ENCODE results near the gene RAPGEF3.

Gene RAPGEF3

DNA sequence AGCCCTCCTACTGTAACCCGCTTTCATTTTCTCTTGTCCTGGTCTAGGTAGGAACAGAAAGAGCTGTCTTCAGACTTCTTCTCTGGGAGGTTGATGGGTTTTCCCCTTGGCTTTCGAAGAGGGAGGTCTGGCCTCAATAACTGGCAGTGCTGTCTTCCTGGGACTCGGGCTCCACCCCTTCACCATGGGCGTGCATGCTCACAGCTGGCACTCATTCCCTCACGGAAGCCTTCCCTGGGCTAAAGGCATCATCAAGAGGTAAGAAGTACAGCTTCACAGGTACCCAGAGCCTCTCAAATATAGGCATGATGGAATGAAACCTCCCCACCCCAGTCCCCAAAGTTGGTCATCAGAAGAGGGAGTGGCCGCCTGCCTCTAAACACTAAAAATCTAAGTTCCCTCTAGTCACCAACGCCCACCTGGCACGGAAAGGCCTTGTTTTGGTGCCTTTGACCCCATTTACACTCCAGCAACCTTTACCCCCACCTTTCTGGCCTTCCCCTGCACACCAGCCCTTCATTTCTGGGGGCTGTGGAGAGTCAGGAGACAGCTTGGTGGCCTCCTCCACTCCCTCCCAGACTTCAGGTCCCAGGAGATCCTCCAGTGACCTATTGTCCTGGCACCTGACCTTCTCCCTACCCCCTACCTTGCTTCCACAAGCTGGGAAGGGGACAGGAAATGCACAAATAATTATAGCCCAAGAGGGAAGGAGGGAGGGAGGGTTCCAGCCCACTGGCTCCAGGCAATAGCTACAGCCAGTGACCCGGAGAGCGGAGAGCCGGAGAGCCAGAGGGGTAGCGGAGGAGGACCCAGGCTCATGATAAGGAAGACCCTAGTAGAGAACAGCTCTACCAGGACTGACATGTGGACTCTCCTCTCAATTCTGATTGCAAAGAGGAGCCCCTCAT lies 2.8 kb downstream of the RAPGEF3 start:
- no peak for DNase-seq

DNA sequence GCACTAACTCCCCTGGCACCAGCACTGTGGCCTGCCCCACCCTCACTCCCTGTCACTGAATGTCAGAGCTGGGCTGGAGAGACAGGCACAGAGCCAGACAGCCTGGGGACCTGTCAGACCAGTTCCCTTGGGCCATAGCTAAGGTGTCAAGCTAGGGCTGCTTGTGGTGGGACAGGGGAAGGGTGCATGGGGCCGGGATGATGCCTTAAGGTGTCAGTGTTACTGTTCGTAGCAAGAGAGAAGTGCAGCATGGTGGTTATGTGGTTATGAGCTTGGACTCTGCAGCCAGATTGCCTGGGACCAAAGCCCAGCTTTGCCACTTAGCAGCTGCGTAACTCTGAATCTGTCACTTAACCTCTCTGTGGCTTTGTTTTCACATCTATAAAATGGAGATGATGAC lies 3.8 kb downstream of the RAPGEF3 start:
- DNase-seq, result no peak

DNA sequence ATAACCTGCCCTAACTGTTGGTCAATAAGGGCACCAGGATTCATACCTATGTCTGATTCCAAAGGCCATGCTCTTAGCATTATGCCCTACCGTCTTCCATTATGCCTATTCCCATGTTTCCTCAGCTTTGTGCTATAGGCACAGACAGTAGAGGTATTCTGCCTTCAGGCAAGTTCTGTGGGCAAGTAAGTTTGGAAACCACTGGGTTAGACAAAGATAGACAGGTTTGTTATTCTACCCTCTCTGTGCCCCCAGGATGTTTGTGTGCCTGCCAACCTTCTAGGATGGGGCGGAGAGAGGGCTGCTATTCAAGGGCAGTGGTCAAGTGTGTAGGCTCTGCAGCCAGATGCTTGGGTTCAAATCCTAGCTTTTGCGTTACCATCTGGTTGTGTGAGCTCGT lies 4.6 kb downstream of the RAPGEF3 start:
- DNase-seq, result no peak

DNA sequence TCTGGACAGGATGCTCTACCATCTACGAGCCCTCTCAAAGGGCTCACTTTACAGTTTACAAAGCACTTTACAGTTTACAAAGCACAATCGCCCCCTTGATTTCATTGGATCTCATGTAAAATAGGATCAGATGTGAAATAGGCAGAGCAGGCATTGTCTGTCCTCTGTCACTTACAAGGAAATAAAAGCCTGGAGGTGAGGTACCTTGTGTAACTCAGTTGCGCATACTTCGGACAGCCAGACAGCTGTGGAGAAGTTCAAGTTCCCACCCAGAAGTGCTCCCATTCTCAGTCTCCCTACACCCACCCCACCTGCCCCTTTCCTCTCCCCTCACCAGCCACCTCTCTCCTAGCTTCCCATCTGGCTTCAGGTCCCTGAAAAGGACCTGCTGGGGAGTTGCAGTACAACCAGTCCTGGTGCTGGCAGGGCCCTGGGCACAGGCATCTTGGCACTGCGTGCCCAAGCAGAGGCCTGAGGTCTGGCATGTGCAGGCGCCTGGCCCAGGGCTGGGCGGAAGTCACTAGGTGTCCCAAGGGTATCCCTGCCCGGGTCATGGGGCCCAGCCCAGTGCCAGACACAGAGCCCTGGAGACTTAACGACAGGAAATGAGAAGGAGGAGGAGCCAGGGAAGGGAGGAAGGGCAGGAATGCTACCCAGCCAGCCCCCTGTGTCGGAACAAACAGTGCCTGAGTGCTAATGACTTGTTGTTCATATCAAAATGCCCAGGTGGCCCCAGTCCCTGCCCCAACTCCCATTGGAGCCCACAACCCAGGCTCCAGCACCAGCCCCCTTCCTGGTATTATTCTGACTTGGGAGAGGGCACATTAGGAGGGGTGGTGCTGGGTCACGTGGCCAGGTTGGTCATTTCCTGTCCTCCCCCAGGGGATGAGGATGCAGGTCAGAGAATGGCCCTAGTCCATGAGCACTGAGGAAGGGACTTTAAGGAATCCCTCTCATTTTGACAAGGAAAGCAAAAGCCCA lies 5.4 kb downstream of the RAPGEF3 start:
- no peak for DNase-seq

DNA sequence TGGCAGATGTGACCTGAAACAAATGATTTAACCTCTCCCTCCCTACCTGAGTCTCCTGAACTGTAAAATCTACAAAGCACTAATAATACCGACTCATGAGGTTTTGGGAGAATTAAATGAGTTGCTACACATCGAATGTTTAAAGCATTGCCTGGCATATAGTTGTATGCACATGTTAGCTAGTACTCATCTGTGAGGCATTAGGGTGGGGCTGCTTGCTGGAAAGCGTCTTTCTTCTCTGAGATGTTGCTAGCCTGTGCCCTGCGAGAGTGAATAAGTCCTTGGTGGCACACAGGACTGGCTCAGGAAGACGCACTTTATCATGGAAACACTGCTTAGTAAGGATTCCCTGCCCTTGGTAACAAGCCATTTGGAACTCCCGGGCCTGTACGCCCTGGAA lies 6.1 kb downstream of the RAPGEF3 start:
- no peak for DNase-seq

DNA sequence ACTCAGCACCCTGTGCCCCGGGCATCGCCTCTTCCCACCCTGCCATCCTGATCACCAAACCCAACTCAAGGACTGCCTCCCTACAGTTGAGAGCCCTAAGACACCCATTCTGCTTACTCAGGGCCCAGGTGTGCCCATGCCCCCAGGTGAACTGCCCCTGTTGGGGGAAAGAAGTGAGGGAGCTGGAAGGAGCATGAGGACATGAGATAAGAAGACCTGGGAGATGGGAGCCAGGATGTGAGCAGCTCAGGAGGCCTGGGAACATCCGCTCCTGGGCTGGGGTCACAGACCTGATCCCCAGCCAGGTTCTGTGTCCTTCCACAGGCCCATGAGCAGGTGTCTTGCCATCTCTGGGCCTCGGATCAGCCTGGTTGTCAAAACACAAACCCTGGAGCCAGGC lies 6.6 kb downstream of the RAPGEF3 start:
- DNase-seq, result no peak

DNA sequence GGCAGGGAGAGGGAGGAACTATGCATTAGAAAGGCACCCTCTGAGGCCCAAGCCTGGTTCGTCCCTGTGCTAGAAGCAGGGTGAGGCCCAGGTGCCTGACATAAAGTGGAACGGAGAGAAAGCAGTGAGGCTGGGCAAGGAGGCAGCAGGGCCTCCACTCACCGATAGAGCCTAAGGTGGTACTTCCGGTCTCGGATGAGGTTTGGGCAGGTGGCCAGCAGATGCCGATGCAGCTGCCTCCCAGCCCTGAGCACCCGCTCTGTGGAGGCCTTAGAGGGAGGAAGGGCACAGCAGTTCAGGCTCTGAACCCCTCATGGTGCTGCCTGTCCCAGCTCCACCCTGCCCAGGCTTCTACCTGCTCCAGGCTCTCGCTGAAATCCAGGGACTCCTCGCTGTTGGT lies 7.1 kb downstream of the RAPGEF3 start:
- DNase-seq, result no peak

DNA sequence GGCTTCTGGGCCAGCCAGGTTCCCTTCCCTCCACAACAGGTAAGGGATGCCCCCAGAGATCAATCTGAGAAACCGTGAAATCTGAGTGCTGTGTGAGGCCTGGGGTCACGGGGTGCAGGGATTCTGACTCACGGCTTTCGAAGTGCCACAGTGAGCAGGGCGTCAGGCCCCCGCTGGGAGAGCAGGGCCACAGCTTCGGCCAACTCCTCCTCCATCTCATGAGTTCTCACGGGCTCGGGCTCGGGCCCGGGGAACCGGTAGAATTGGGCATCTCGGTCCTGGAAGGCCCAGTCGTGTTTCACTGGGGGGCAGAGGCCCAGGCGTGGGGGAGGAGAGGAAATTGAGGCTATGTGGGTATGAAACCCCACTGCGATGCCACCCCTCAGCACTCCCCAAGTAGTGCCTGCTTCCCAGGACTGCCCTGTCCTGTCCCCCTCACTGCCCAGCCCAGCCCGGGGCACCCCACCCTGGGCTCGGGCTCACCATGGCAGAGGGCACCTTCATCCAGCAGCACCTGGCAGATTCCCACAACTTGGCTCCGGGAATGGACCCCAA lies 7.7 kb downstream of the RAPGEF3 start:
- DNase-seq, result no peak

DNA sequence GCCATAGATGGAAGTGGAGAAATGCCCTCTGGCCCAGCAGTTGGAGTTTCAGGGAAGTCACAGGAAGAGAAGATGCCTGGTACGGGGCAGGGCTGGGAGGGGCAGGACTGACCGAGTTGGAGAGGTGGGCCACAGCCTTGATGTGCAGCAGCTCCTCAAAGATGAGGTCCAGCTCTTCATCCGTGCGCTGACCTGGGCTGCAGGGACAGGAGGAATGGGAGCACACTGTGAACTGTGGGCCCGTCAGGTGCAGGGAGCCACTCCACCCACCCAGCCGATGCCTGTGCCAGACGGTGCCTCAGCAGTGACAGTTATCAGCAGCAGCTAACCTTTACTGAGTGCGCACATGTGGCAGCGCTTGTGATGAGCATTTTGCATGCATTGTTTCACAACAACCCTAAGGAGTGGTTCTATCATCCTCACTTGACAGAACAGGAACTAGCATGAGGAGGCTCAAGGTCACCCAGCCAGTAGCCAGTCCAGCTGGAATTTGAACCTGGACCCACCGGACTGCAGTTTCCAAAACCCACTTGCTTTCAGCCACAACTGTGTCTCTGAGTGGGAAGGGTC lies 8.4 kb downstream of the RAPGEF3 start:
- DNase-seq, result no peak

DNA sequence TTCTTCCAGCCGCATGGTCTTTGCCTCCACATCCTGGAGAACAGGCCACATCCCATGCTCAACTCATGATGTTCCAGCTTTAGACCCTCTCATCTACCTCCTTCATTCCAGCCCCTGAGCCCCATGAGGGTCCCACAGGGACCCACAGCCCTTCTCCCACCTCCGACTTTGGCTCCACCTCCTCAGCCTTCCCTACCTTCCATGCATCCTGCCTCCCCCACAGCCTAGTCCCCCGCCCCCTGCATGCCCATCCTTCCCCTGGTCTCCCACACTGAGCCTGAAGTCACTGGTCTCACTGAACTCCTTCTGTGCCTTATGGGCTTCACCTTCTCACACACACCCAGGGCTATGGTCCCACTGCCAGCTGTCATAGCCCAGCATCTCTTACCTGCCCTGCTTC lies 9.8 kb downstream of the RAPGEF3 start:
- DNase-seq, result no peak

DNA sequence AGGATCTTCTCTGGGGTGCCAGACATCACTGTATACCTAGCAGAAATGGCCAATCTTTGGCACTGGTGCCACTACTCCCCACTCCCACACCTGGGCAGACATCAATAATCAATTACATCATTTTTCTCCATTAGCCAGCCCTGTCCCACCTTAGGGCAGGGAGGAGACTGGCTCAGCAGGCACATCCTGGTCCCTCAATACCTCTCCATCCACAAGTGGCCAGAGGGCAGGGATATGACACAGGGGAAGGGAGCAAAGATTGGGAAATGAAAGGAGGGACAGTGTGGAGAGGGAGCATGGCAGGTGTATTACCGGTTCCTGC lies 10.2 kb downstream of the RAPGEF3 start:
- DNase-seq, result no peak

DNA sequence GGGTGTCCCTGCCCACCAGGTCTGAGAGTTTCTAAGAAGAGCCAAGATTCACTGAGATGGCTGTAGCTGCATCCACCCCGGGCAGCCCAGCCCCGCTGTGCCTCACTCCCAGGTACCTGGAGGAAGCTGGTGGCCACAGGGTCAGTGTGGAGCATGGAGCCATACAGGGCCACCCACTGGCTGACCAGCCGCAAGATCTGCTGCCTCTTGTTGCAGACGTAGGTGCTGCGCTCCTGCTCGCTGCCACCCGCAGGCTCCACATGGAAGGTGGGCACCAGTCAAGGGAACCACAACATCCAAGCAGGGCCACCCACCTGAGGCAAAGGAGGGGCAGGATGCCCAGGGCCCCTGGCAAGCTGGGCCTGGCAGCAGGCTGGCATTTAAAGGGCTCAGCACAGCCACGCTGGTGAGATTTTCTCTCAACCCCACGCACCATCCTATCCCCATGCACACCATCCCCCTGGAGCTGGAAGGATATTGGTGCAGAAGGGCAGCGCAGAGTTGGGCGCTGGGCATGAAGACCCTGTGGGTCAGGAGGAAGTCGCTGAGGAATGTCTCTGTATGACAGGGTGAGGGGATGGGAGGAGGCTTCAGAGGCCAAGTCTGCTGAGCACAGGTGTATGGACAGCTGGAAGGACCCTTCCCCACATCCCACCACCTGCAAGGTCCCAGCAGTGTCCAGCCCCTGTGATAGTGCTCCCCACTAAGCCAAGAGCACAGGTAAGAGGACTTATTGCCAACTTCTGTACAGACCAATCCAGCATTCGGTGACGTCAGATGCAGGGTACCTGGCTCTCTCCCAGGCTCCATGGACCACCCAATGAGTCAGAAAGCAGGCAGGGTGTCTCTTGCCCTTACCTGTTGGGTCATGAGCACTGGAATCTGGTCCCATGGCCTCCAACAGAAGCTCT lies 10.8 kb downstream of the RAPGEF3 start:
- DNase-seq, result no peak

DNA sequence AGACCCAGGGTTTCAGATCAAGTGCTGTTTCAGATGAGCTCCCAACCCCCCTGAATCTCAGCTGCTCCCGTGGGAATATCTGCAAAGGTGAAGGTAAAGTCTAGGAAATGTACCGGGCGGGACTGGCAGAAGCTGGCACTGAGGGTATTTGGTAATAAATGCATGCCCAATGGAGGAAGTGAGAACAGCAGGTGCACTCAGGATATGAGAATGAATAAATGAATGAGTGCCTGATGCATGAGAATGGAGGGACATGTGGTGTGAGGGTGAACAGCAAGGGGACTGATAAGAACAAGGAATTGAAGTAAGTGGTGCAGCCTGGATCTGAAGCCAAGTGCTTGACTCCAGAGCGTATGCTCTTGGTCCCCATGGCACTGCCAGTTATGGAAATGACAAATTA lies 11.6 kb downstream of the RAPGEF3 start:
- DNase-seq, result no peak

DNA sequence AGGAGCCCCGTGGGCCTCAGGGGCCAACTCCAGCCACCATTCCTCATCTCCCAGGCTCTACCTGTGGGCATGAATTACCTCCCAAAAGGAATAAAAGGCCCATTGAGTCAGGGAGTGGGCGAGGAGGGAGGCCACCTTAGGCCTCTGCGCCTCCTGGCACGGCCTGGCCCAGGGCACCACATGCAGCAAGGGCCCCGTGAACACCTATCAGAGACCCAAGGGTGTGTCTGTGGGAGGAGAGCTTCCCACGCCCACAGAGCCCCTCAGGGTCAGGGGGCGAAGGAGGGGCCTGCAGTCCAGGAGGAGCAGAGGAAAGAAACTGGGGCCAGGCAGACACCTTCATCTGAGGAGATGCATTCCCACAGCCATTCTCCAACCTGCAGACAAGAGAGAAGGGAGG lies 12.2 kb downstream of the RAPGEF3 start:
- no peak for DNase-seq

DNA sequence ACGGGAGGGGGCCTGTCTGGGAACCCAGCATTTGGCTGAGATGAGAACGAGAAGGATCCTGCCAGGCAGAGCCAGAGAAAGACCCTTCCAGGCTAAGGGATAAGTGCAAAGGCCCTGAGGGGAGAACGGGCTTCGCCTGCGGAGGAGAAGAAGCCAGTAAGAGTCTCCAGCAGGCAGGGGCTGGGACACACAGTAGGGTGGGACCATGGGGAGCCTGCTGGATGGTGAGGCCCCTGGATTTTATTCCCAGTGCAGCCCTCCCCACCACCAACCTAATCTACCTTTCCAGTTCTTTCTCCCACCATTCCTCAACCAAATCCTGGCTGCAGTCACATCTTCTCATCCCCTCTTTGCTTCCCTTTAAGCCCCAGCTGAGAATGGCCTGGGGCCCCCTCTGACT lies 12.6 kb downstream of the RAPGEF3 start:
- no peak for DNase-seq

DNA sequence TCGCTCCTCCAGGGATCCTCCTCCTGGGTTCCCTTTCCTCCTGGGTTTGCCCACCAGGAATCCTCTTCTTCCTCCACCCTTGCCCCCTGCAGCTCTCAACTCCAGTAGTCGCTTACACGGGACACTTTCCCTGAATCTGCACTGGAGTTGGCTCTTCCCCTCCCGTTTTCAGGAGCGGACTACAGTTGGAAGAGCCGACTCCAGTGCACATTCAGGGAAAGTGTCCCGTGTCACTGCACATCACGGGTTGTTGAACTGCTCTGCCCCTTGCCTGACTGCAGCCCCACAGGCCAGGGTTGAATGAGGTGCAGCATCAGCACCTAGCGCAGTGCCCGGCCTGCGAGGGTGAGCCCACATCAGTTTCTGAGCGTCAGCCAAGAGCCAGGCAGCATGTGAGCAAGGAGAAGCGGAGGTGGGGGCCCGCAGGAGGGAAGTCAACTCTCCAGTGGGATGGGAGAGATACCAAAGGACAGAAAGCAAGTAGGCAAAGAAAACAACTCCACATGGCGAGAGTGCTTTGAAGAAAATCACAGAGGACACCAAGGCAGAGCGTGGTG lies 13.1 kb downstream of the RAPGEF3 start:
- no peak for DNase-seq

DNA sequence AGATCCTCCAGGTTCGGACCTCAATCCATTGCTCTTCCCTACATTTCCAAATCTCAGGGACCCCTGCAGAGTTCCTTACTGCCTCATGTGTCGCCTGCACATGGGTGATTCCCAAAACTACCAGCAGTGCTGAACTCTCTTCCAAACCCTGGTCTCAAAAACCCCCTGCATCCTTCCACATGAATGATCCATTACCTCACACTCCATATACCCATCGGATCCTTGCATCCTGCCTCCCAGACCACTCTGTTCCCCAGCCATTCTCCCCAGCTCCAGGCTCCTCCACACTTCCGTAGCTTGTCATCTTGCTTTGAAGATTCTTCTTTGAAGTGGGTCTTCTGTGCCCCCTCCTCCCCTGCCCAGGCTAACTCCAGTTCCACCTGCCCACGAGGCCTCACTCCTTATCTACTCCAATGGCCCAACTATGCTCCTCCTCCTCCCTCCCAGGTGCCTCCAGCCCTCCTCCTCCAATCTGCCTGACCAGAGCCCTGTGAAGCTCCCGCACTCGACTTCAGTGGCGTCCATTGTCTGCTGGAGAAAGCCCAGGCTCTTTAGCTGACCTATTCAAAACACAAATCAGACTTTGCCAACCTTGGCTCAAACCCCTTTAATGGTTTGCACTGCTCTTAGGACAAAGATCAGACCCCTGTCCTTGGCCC lies 13.8 kb downstream of the RAPGEF3 start:
- no peak for DNase-seq

DNA sequence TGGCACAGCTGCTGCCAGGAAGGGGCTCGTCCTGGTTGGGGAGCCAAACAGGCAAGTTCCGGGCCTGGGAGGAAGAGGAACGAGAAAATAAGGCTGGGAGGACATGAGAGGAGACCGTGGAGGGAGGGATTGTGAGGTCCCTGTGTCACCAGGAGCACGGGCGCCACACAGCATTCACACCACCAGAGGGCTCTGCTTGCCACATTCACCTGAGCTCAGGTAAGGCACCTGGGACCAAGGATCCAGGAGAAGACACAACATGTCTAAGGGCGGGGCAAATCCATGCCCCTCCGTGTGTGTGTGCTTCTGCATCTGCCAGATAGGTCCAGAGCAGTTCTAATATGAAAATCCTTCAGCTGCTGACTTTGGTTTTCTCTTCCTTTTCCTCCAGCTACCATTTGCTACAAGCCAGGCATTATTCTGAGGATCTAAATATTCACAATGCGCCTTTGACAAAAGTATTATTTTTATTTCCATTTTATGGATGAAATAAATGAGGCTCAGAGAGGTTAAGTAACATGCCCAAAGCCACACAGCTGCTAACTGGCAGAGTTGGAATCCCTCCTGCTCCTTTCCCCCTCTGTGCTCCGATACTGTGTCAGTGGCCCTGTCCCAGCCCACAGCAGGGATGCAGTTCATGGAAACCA lies 14.6 kb downstream of the RAPGEF3 start:
- no peak for DNase-seq

DNA sequence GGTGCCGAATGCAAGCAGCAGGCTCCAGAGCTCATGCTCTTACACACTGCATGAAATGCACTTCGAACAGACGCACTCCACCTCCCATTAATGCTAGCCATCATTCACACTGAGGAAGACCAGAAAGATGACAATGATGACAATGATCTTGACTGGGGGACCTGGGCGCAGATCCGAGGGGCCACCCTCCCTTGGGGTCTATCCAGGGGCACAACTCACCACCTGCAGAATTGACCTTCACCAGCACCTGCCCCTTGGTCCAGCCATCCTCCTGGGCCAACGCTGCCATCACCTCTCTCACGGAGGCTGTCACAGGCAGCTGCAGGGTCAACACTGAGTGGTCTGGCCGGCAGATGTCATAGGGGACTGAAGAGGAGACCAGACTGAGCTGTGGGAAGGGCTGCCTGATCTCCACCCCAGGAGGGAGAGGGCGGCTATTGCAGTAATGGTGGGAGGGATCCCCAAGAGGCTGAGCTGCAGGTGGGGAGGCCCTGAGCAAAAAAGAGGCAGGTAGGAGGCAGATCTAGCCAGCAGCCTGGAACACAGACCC lies 15.3 kb downstream of the RAPGEF3 start:
- no peak for DNase-seq

DNA sequence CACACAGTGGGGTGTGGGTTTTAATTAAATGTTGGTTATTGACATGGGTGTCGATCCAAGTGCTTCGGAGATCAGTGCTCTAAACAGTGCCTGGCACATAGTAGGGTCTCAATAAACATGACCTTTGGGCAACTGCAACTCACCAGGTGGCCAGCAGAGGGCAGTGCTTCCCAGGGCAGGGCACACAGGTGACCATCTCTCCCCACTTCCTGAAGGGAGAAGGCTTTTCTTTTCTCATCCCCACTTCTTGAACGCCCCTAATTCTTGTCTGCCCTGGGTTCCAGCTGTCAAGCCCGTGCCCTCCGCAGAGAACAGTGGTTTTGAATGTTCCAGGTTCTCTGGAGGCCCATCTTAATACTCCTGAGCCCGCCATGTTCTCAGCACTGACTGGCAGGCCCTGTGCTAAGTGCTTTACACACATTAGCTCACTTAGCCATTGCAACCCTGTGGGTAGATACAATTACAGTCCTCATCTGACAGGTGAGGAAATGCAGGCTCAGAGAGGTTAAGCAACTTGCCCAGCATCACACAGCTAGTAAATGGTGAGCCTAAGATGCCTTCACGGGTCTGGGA lies 16.3 kb downstream of the RAPGEF3 start:
- peak in 1 of 2 experiments; percentile 31 for DNase-seq
